ENCODE results near the gene ADAMTSL5. TPM values are rescaled to one million over a fixed set of nuclear protein-coding genes. Genes with fewer than 3 reads are reported as not detected.
A peak's percentile ranks its signal among the peaks of the same experiment; 100 is the strongest.

ADAMTSL5 gene
- total RNA-seq, 1 donor from 2014 or later = 6.4 TPM

- Mint-ChIP-seq H3K4me3 (ENCODE audit: low read depth) (no peak overlapping the region), H3K27ac (no peak overlapping the region), H3K9me3 (no peaks in the 10 kb centered on the region), H3K36me3 (ENCODE audit: low read depth) (no peaks in the 10 kb centered on the region), H3K4me1 (ENCODE audit: low read depth) (peaks cover 5% of the 10 kb centered on the region), H3K27me3 (ENCODE audit: low read depth) (peaks cover 1% of the 10 kb centered on the region)
- intact Hi-C loops (cut with micrococcal nuclease) = loop anchor here (10.0 kb wide), 2 partner anchors 72 to 242 kb away; partner anchors contain the start of gene FAM174C
- DNase-seq (ENCODE audit: low spot score) = no peak
Observed at GRCh38 chr19:1516395-1516753, 3.6 kb upstream of the ADAMTSL5 start.

DNA sequence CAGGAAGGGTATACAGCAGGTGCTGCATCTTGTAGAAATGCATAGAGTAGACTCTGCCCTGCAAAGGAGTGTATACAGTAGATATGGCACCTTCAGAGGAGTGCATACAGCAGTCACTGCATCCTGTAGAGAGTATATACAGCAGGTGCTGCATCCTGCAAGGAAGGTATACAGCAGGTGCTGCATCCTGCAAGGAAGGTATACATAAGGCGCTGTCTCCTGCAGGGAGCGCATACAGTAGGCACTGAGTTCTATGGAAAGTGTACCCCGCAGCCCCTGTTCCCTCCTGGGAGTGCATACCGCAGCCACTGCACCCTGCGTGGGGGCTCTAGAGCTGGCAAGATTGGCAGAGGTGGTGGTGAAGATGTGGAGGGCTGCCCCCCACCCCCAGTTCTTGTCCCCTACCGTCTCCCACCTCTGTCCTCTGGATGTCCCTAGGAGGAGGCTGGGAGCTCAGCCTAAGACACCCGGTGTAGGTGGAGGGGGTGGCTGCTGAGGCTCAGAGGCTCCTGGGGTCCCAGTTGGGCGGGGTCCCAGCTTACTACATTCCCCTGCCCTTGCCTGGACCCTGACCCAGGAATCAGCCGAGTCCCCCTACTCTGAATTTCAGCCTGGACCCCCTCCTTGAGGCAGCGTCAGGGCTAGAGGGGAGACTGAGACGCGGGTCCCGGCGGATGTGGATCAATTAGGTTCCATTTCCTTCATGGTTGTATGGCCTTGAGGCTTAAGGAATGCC lies 2.3 kb upstream of the ADAMTSL5 start:
- no peak overlapping the region for H3K27ac Mint-ChIP-seq
- intact Hi-C loops (cut with micrococcal nuclease) = loop anchor here (5.0 to 10.0 kb wide), 3 partner anchors 43 to 240 kb away; partner anchors contain the start of gene FAM174C
- no peaks in the 10 kb centered on the region for H3K9me3 Mint-ChIP-seq
- H3K4me3 Mint-ChIP-seq (ENCODE audit: low read depth) = no peak overlapping the region
- H3K4me1 Mint-ChIP-seq (ENCODE audit: low read depth) = peaks cover 5% of the 10 kb centered on the region
- H3K27me3 Mint-ChIP-seq (ENCODE audit: low read depth) = peaks cover 4% of the 10 kb centered on the region
- no peaks in the 10 kb centered on the region for H3K36me3 Mint-ChIP-seq (ENCODE audit: low read depth)
- DNase-seq (ENCODE audit: low spot score) = no peak

- Mint-ChIP-seq H3K4me3 (ENCODE audit: low read depth) (no peak overlapping the region), H3K27me3 (ENCODE audit: low read depth) (peaks cover 7% of the 10 kb centered on the region), H3K36me3 (ENCODE audit: low read depth) (no peaks in the 10 kb centered on the region), H3K27ac (no peak overlapping the region), H3K9me3 (no peaks in the 10 kb centered on the region), H3K4me1 (ENCODE audit: low read depth) (peaks cover 8% of the 10 kb centered on the region)
- no peak for DNase-seq (ENCODE audit: low spot score)
- intact Hi-C loops (cut with micrococcal nuclease) = loop anchor here (5.0 to 10.0 kb wide), 3 partner anchors 42 to 239 kb away; partner anchors contain the start of gene FAM174C
Observed at GRCh38 chr19:1514295-1514661, 1.5 kb upstream of the ADAMTSL5 start.

- Mint-ChIP-seq H3K9me3 (no peaks in the 10 kb centered on the region), H3K4me1 (ENCODE audit: low read depth) (peaks cover 8% of the 10 kb centered on the region), H3K4me3 (ENCODE audit: low read depth) (peak overlapping the region; percentile 21), H3K27ac (no peak overlapping the region), H3K36me3 (ENCODE audit: low read depth) (no peaks in the 10 kb centered on the region), H3K27me3 (ENCODE audit: low read depth) (peaks cover 7% of the 10 kb centered on the region)
- DNase-seq (ENCODE audit: low spot score) = peak; percentile 54
- intact Hi-C loops (cut with micrococcal nuclease) = loop anchor here (5.0 to 10.0 kb wide), 3 partner anchors 41 to 239 kb away; partner anchors contain the start of gene FAM174C
Observed at GRCh38 chr19:1513499-1514294, 878 bp upstream of the ADAMTSL5 start.

DNA sequence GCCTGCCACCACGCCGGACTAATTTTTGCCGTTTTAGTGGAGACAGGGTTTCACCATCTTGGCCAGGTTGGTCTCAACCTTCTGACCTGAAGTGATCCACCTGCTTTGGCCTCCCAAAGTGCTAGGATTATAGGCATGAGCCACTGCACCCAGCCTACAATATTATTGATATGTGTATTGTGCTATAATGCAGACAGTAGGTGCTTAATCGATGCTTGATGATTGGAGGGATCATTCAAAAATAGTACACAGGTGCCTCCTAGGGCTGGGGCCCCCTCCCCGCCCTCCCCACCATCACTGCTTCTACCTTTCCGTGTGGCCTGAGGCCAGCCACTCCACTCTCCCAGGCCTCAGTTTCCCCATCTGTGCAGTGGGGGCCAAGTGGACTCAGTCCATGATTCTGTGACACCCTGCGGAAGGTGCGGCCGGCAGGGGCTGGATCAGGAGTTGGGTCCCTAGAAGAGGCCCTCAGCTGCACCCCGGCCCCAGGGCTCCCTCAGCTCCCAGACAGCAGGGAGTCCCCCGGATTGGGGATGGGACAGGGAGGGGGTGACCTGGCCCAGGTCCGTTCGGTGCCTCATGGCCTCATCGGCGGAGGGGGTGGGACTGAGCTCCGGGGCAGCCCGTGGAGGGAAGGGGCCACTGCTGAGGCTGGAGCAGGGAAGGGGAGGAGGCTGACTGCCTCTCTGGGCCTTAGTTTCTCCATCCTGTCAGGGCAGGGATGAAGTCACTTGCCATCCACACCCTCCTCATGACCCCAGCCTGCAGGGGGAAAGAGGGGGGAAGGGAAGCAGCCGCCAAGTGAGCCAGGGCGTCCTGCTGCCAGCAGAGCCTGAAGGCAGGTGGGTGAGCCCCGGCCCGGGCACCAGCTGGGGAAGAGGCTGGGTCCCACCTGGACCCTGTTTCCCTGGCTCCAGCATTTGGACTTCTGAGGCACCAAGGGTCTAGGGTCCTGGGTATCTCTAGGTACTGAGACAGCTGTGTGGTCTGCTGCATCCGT lies 1.2 kb downstream of the ADAMTSL5 start:
- H3K27me3 Mint-ChIP-seq (ENCODE audit: low read depth) = peaks cover 7% of the 10 kb centered on the region
- H3K36me3 Mint-ChIP-seq (ENCODE audit: low read depth) = peaks cover 3% of the 10 kb centered on the region
- intact Hi-C loops (cut with micrococcal nuclease) = loop anchor here (5.0 to 10.0 kb wide), 3 partner anchors 39 to 237 kb away; partner anchors contain the start of gene FAM174C
- peak overlapping the region; percentile 74 for H3K4me3 Mint-ChIP-seq (ENCODE audit: low read depth)
- no peaks in the 10 kb centered on the region for H3K9me3 Mint-ChIP-seq
- H3K4me1 Mint-ChIP-seq (ENCODE audit: low read depth) = peaks cover 13% of the 10 kb centered on the region
- no peak overlapping the region for H3K27ac Mint-ChIP-seq
- no peak for DNase-seq (ENCODE audit: low spot score)

- peaks cover 3% of the 10 kb centered on the region for H3K36me3 Mint-ChIP-seq (ENCODE audit: low read depth)
Observed at GRCh38 chr19:1510807-1511206, 2.0 kb downstream of the ADAMTSL5 start.

GRCh38 chr19:1510442-1510806 lies 2.4 kb downstream of the ADAMTSL5 start:
- intact Hi-C loops (cut with micrococcal nuclease) = loop anchor here (5.0 to 10.0 kb wide), 3 partner anchors 38 to 236 kb away; partner anchors contain the start of gene FAM174C

More at GRCh38 chr19:1510807-1511206, 2.0 kb downstream of the ADAMTSL5 start:
- peaks cover 7% of the 10 kb centered on the region for H3K27me3 Mint-ChIP-seq (ENCODE audit: low read depth)
- H3K9me3 Mint-ChIP-seq = no peaks in the 10 kb centered on the region
- intact Hi-C loops (cut with micrococcal nuclease) = loop anchor here (5.0 to 10.0 kb wide), 3 partner anchors 39 to 236 kb away; partner anchors contain the start of gene FAM174C
- peak overlapping the region; percentile 2 for H3K4me3 Mint-ChIP-seq (ENCODE audit: low read depth)
- no peak for DNase-seq (ENCODE audit: low spot score)
- H3K27ac Mint-ChIP-seq = no peak overlapping the region
- H3K4me1 Mint-ChIP-seq (ENCODE audit: low read depth) = peaks cover 15% of the 10 kb centered on the region

GRCh38 chr19:1509602-1510441 lies 3.0 kb downstream of the ADAMTSL5 start:
- Mint-ChIP-seq H3K27ac (no peak overlapping the region), H3K27me3 (ENCODE audit: low read depth) (peaks cover 7% of the 10 kb centered on the region), H3K4me1 (ENCODE audit: low read depth) (peaks cover 15% of the 10 kb centered on the region), H3K4me3 (ENCODE audit: low read depth) (no peak overlapping the region), H3K9me3 (no peaks in the 10 kb centered on the region), H3K36me3 (ENCODE audit: low read depth) (peaks cover 3% of the 10 kb centered on the region)
- DNase-seq (ENCODE audit: low spot score) = no peak
- intact Hi-C loops (cut with micrococcal nuclease) = loop anchor here (5.0 to 10.0 kb wide), 3 partner anchors 38 to 235 kb away; partner anchors contain the start of gene FAM174C

More at GRCh38 chr19:1510442-1510806, 2.4 kb downstream of the ADAMTSL5 start:
- H3K4me1 Mint-ChIP-seq (ENCODE audit: low read depth) = peaks cover 15% of the 10 kb centered on the region
- peaks cover 7% of the 10 kb centered on the region for H3K27me3 Mint-ChIP-seq (ENCODE audit: low read depth)
- no peak overlapping the region for H3K4me3 Mint-ChIP-seq (ENCODE audit: low read depth)
- H3K36me3 Mint-ChIP-seq (ENCODE audit: low read depth) = peaks cover 3% of the 10 kb centered on the region
- no peaks in the 10 kb centered on the region for H3K9me3 Mint-ChIP-seq
- no peak overlapping the region for H3K27ac Mint-ChIP-seq
- DNase-seq (ENCODE audit: low spot score) = no peak

DNA sequence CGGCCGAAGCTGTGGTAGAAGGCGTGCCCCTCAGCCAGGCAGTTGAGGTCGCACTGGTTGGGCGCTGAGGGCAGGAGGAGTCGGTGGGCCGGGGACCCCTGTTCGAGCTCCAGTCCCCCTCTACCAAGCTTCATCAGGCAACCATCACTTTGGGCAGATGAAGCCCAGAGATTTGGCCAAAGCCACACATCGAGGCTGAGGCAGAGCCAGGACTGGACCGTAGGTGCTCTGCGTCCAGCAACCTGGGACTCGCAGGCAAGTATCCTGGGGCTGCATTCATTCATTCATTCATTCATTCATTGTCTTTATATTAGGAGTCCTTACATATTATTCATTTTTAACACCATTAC lies 4.3 kb downstream of the ADAMTSL5 start:
- Mint-ChIP-seq H3K27ac (no peak overlapping the region), H3K36me3 (ENCODE audit: low read depth) (peaks cover 3% of the 10 kb centered on the region), H3K4me3 (ENCODE audit: low read depth) (no peak overlapping the region), H3K4me1 (ENCODE audit: low read depth) (peaks cover 17% of the 10 kb centered on the region), H3K27me3 (ENCODE audit: low read depth) (peaks cover 8% of the 10 kb centered on the region), H3K9me3 (no peaks in the 10 kb centered on the region)
- intact Hi-C loops (cut with micrococcal nuclease) = no loop called here
- no peak for DNase-seq (ENCODE audit: low spot score)

GRCh38 chr19:1507763-1508506 lies 4.9 kb downstream of the ADAMTSL5 start:
- peak overlapping the region; percentile 81 for H3K4me3 Mint-ChIP-seq (ENCODE audit: low read depth)
- no peaks in the 10 kb centered on the region for H3K9me3 Mint-ChIP-seq
- intact Hi-C loops (cut with micrococcal nuclease) = no loop called here
- DNase-seq (ENCODE audit: low spot score) = peak; percentile 84
- peaks cover 3% of the 10 kb centered on the region for H3K36me3 Mint-ChIP-seq (ENCODE audit: low read depth)
- peak overlapping the region; percentile 82 for H3K27ac Mint-ChIP-seq
- H3K27me3 Mint-ChIP-seq (ENCODE audit: low read depth) = peaks cover 8% of the 10 kb centered on the region
- H3K4me1 Mint-ChIP-seq (ENCODE audit: low read depth) = peaks cover 17% of the 10 kb centered on the region

DNA sequence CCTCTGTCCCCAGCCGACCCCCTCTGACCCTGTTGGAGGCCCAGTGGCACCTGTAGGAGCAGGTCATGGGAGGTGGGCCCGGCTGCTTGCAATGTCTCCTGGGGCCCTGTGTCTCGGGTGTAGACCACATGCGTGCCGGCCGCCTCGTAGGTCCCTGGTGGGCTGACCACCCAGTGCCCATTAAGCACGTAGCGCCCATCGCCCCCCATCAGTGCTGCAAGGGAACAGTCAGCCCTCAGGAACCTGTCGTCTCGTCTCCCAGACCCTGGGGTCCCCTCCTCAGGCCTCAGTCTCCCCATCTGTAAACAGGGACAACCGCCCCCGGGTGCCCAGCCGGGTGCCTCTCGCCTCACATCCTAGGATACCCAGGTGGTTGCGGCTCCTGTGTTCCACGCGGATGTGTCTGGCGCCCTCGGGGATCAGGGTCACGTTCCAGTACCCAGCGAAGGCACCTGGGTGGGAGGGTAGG lies 5.6 kb downstream of the ADAMTSL5 start:
- Mint-ChIP-seq H3K9me3 (no peaks in the 10 kb centered on the region), H3K4me1 (ENCODE audit: low read depth) (peaks cover 13% of the 10 kb centered on the region), H3K36me3 (ENCODE audit: low read depth) (peaks cover 3% of the 10 kb centered on the region), H3K27ac (no peak overlapping the region), H3K27me3 (ENCODE audit: low read depth) (peaks cover 8% of the 10 kb centered on the region), H3K4me3 (ENCODE audit: low read depth) (peak overlapping the region; percentile 81)
- intact Hi-C loops (cut with micrococcal nuclease) = no loop called here
- no peak for DNase-seq (ENCODE audit: low spot score)

Measured in activated T-helper 2 cell treated with anti-CD3 and anti-CD28 coated beads, Interferon-gamma antibody, Interleukin-2, Interleukin-4, amounts not matched to agents 10 μg/mL and 5 μg/mL and 100 μg/mL, durations not matched to agents 14 hours and 24 hours and 36 hours (primary cell).